Activated CD4-positive, alpha-beta T cell treated with anti-CD3 and anti-CD28 coated beads for 24 hours (primary cell): ENCODE measurements around the gene CFAP54.
"Not testable (repeated sequence)": the region's sequence is repeated elsewhere in the genome, so short reads cannot be mapped to it uniquely, and the experiment has no call there.

Experiments used
- DNase-seq, 2 donors: peaks; one replicate each; pipeline ENCODE4 v3.0.0-alpha.2; 2020; ENCODE audit warnings: low read depth in 2 of 2

The CFAP54 gene

GRCh38 chr12:96474206-96474605 is 15.2 kb upstream of the CFAP54 start:
- DNase-seq = no peak

- no peak for DNase-seq
Measured at GRCh38 chr12:96478011-96478410, 11.4 kb upstream of the CFAP54 start.

GRCh38 chr12:96482086-96482485 is 7.3 kb upstream of the CFAP54 start:
- no peak for DNase-seq

- no peak for DNase-seq
Measured at GRCh38 chr12:96483116-96483515, 6.3 kb upstream of the CFAP54 start.

- no peak for DNase-seq
Measured at GRCh38 chr12:96486751-96487613, 2.4 kb upstream of the CFAP54 start.

- DNase-seq = no peak
Measured at GRCh38 chr12:96487634-96488033, 1.7 kb upstream of the CFAP54 start.

GRCh38 chr12:96493106-96493505 is 3.7 kb downstream of the CFAP54 start:
- no peak for DNase-seq

- DNase-seq = not testable (repeated sequence)
Measured at GRCh38 chr12:96494154-96494553, 4.8 kb downstream of the CFAP54 start.

- no peak for DNase-seq
Measured at GRCh38 chr12:96495155-96495554, 5.8 kb downstream of the CFAP54 start.

- no peak for DNase-seq
Measured at GRCh38 chr12:96495841-96496545, 6.6 kb downstream of the CFAP54 start.

- DNase-seq = no peak
Measured at GRCh38 chr12:96496944-96497343, 7.6 kb downstream of the CFAP54 start.

- DNase-seq = no peak
Measured at GRCh38 chr12:96497855-96498254, 8.5 kb downstream of the CFAP54 start.

GRCh38 chr12:96500693-96501092 is 11.3 kb downstream of the CFAP54 start:
- no peak for DNase-seq

GRCh38 chr12:96501133-96501761 is 11.9 kb downstream of the CFAP54 start:
- DNase-seq = no peak

- DNase-seq = no peak
Measured at GRCh38 chr12:96501908-96502307, 12.5 kb downstream of the CFAP54 start.

- DNase-seq = no peak
Measured at GRCh38 chr12:96502477-96502876, 13.1 kb downstream of the CFAP54 start.

GRCh38 chr12:96502949-96503532 is 13.7 kb downstream of the CFAP54 start:
- DNase-seq = no peak

- DNase-seq = no peak
Measured at GRCh38 chr12:96503976-96504375, 14.6 kb downstream of the CFAP54 start.

GRCh38 chr12:96506776-96507175 is 17.4 kb downstream of the CFAP54 start:
- DNase-seq = no peak

- no peak for DNase-seq
Measured at GRCh38 chr12:96510306-96510764, 21.0 kb downstream of the CFAP54 start.

- DNase-seq = no peak
Measured at GRCh38 chr12:96513166-96513565, 23.8 kb downstream of the CFAP54 start.

GRCh38 chr12:96513681-96514080 is 24.3 kb downstream of the CFAP54 start:
- DNase-seq = no peak
